Mesenteric fat pad (tissue), 1 donor: ENCODE data around the gene LENG8. TPM values are rescaled to one million over a fixed set of nuclear protein-coding genes. Genes with fewer than 3 reads are reported as not detected.
A peak's percentile ranks its signal among the peaks of the same experiment; 100 is the strongest.

Experiments used
- DNase-seq: peaks from one replicate; pipeline ENCODE4 v3.0.0-alpha.2; 2020; ENCODE audit warnings: low spot score
- long read RNA-seq: library from polyadenylated mRNA; unstranded; transcript quantifications from one replicate; pipeline ENCODE4 v2.0.0, GENCODE V29; 2020
- total RNA-seq: library from RNA; stranded (reverse); fragmentation: NEBNext Ultra II Directional; extraction: Animal tissue kit (Norgen Biotek cat#: 25700); gene quantifications from one replicate; pipeline ENCODE4 v1.2.1, GENCODE V29; 2021
- donor health status: DM: yes; HTN: yes; CAD: no.

Gene LENG8
- 141 TPM for total RNA-seq
- long read RNA-seq, partial matches to known transcripts: 0 of 59 reads
- long read RNA-seq, other reads (novel, unspliced or antisense): 59 of 59 reads

DNA sequence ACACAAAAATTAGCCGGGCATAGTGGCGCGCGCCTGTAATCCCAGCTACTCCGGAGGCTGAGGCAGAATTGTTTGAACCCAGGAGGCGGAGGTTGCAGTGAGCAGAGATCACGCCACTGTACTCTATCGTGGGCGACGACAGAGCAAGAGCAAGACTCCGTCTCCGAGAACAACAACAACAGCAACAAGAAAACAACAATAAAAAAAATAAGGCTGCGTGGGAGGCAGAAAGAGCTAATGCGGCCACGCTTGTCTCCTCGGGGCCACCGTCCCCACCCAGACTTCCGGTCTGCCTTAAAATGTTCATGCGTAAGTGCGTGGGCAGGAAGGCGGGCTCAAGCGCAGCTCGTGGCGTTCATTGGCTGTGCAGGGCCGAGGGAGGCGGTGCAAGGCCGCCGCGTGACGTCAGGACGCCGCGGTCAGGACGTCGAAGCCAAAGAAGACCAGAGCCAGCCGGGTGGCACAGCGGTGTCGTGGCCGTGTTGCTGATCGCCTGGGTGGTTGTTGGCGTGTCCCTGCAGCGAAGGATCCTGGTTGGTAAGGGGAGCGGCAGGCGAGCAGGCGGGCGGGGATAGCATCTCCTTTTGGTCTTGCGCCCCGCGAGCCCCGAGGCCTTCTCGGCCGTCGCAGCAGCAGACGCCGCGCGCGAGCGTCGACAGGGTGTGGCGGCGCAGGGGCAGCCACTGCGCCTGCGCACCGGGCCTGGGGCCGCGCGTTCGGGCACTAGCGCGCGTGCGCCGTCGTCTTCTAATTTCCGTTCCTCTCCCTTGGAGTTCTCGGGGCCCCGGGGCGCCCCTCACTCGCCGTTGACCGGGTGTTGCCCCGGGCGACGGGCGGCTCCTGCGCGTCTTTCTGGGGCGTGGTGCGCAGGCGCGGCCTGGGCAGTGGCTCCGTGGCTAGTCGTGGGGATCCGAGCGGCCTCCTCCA lies at the start of gene LENG8:
Gene LENG8, plus strand, starts transcription at position 426 of the 927 bp plus-strand sequence. CDS start 2,146 bp downstream, outside the sequence.
- peak; percentile 99 for DNase-seq

DNA sequence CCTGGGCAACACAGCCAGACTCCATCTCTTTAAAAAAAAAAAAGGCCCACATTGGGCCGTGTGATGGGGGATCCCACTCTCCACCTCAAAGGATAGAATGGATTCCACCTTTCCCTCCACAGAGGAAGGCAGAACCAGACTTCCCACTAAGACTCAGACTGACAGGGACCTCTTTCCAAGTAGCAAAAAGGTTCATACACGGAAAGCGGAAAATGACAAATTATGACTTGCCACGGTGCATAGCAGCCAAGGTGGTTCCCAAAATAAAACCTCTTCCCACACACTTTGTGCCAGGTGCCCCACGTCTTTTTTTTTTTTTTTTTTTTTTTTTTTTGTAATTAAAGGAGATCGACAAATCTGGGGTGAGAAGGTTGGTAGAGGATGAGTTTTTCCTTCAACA lies 48.1 kb upstream of the LENG8 start:
- DNase-seq: no peak

DNA sequence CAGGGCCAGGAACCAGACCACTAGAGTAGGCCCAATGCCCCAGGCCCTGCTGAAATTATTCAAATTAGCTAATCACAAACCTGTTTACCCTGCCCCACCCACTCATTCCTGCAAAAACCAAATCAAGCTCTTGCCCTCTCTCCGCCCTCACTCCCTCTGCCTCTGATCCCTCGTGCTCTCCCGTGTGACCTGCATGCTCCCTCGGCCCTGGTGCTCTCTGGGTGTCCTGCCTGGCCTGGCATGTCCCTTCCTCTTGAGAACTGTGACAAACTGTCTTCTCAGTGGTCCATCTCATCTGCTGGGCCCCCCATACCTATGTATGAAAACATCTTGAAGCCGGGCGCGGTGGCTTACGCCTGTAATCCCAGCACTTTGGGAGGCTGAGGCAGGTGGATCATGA lies 45.9 kb upstream of the LENG8 start:
- no peak for DNase-seq

DNA sequence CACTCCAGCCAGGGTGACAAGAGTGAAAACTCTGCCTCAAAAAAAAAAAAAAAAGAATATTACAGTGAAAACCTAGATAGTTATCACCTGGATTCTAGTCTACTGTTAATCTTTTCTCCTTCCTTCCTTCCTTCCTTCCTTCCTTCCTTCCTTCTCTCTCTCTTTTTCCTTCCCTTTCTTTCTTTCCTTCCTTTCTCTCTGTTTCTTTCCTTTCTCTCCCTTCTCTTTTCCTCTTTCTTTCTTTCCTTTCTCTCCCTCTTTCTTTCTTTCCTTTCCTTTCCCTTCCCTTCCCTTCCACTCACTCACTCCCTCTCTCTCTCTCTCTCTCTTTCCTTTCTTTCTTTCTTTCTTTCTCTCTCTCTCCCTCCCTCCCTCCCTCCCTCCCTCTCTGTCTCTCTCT lies 43.4 kb upstream of the LENG8 start:
- no peak for DNase-seq

DNA sequence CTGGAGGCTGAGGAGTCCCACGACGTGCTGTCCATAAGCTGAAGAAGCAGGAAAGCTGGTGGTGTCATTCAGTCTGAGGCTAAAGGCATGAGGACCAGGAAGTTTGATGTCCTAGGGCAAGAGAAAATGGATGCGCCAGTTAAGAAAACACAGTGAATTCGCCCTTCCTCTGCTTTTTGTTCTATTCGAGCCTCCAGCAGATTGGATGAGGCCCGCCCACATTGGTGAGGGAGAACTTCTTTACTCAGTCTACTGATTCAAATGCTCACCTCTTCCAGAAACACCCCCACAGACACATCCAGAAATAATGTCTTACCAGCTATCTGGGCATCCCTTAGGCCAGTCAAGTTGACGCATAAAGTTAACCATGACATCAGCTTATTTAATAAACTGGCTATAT lies 41.2 kb upstream of the LENG8 start:
- DNase-seq: no peak

DNA sequence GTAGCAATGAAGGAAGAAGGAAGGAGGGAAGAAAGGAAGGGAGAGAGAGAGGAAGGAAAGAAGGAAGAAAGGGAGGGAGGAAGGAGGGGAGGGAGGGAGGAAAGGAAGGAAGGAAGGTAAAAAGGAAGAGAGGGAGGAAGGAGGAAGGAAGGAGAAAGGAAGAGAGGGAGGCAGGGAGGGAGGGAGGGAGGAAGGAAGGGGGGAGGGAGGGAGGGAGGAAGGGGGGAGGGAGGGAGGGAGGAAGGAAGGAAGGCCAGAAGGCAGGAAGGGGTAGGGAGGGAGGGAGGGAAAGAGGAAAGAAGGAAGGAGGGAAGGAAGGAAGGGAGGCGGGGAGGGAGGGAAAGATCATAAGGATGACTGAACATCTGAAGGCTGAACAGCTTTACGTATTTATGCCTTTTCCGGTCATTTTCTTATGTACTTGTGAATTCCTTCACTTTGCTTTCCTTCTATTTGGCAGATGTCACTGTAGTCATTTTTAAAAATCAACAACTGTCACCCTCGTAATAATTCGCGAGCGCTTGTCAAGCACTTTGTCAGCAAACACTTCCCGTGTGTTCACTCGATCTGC lies 40.5 kb upstream of the LENG8 start:
- DNase-seq: no peak

DNA sequence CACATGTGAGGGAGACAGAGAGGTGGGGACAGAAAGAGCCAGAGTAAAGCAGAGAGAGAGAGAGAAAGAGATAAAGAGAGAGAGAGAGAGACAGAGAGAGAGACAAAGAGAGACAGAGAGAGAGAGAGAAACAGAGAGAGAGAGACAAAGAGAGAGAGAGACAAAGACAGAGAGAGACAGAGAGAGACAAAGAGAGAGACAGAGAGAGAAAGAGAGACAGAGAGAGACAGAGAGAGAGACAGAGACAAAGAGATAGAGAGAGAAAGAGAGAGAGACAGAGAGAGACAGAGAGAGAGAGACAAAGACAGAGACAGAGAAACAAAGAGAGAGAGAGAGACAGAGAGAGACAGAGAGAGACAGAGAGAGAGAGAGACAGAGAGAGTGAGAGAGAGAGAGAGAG lies 38.0 kb upstream of the LENG8 start:
- no peak for DNase-seq

DNA sequence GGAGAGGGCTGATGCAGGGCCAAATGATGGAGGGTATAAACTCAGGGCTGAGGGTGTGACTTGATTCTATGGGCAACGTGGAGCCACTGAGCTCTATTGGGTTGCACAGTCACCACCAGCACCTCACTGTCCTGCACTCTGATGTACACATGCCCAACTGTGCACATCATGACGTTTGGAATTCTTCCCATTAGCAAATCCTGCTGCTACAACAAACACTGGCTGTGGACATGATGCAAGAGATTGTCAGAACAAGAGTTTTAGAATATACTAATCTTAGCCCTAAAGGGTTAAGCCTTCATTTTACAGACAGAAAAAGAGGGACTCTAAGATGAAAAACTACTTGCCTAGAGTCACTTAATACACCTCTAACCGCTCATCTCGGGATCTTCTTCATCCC lies 36.1 kb upstream of the LENG8 start:
- no peak for DNase-seq

DNA sequence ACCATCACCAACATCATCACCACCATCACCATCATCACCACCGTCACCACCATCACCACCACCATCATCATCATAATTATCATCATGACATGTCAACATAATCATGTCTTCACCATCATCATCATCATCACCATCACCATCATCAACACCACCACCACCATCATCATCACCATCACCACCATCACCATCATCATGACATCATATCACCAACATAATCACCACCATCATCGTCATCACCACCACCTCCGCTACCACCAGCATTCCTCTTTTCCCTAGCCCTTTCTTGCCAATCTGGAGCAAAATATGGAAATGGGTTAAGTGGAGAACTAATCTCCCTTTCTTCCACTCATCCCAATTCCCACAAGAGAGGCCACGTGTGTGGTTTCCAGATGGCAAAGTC lies 34.8 kb upstream of the LENG8 start:
- no peak for DNase-seq

DNA sequence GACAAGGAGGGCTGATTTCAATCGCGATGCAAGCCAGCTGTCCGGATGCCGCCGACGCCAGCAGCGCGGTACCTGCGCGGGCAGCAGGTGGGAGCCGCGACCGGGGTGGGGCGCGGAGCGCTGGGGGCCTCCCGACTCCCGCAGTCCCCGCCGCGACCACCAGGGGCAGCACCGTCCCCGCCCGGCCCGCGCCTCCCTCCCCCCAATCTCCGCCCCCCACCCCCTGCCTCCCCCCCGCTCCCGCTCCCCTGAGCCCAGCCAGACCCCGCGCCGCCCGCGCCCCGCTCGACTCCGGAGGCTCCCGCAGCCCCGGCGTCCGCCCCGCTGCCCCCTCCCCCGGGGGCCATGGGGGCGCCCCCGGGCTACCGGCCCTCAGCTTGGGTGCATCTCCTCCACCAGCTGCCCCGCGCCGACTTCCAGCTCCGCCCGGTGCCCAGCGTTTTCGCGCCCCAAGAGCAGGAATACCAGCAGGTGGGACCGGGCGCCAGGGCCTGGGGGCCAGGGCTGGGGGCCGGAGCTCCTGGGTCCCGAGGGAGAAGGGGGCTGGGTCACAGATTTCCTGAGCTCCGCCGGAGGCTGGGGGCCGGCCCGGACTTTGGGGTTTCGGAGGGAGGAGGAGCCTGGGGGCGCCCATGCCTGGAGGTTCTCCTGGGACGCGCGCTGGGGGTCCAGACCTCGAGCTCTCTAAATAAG lies 33.6 kb upstream of the LENG8 start, which contains the start of gene TTYH1:
Gene TTYH1, plus strand, starts transcription at position 257 of the 693 bp plus-strand sequence. Its CDS starts 89 bp downstream, at position 346.
- DNase-seq: no peak

DNA sequence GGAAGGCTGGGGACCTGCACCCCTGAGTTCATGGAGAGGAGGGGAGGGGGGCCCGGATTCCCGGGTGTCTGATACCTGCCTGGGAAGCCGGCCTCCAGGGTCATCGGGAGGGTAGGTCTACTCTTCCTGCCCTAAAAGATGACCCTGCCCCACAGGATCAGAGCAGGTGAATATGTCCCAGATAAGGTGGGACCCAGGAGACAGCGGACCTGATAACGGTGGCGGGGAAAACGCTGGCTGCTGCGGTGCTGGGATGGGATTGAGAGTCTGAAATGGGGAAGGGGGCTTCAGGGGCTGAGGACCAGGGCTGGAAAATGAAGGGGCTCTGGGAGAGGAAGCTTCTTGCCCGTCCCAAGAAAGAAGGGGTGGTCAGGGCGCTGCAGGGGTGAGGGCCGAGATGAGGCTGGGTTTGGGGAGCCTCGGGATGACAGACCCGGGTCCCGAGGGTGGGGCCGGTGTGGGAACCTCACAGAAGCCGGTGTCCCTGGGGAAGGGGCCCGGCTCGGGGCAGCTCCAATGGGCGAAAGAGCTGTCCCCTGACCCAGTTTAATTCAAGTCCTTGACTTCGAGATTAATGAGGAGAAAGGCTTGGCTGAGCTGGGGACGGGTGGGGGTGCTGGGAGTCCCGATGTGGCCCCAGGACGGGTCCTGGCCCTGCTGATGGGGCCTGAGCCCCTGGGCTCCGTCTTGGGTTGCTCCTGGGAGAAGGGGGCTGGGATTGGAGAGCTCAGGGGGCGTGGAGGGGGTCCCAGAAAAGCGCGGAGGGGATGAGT lies 32.9 kb upstream of the LENG8 start:
- DNase-seq: no peak

DNA sequence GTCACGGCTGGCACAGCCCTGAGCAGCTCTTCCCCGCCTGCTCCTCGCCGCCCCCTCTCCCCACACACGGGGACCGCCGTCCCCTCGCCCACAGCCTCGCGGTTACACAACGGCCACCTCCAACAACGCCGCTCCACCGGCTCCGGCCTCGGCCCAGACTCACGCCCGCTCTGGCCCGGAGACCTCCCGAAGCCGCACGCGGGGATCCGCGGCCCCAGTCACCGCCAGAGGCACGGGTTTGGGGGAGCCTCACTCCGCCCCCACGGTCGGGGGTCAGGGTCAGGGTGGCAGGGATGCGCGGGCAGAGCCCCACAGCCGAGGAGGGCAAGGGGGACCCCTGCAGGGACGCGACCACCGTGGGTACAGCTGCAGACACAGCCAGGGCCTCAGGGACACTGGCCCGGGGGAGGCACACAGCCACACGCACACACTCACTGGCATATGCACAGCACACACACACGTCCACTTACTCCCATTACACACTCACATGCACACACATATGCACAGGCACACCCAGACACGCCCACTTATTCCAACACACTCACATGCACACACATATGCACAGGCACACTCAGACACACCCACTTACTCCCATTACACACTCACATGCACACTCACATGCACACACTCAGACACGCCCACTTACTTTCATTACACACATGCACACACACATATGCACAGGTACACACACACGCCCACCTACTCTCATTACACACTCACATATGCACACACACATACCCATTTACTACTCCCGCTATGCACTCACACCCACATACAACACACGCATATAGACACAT lies 32.1 kb upstream of the LENG8 start:
- no peak for DNase-seq

DNA sequence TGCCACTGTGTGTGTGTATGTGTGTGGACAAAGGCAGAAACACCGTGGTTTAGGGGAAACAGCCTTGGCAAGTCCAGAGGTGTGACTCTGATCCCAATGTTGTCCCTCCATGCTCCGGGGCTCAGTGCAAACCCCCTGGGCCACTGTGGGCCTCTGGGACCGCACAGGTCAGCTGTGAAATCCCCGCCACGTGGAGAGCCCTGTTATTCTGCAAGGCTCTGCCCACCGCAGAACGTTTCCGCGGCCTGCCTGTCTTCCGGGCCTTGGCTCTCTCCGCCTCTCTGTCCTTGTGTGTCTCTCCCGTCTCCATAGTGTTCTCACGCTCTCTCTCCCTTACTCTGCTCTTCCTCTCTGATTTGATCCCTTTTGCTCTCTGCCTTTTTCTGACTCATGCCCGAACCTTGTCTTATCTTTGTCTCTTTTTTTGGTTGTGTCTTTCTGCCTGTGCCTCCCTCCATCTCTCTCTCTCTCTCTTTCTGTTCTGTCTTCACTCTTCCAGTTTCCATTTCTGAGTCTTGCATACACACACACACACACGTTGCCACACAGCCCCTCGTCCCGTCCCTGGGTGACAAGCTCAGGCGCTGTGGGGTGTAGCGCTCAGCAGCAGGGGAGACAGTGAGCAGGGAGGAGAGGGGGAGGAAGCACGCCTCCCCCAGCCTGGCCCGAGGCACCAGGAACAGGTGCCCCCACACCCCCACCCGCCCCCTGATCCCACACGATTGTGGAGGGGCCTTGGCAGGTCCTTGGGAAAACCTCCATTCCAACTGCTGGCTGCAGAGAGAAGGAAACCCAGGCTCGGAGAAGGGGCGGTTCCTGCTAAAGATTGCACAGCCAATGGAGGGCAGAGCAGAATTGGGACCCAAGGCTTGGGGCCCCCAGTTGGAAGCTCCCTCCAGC lies 30.7 kb upstream of the LENG8 start:
- DNase-seq: no peak

DNA sequence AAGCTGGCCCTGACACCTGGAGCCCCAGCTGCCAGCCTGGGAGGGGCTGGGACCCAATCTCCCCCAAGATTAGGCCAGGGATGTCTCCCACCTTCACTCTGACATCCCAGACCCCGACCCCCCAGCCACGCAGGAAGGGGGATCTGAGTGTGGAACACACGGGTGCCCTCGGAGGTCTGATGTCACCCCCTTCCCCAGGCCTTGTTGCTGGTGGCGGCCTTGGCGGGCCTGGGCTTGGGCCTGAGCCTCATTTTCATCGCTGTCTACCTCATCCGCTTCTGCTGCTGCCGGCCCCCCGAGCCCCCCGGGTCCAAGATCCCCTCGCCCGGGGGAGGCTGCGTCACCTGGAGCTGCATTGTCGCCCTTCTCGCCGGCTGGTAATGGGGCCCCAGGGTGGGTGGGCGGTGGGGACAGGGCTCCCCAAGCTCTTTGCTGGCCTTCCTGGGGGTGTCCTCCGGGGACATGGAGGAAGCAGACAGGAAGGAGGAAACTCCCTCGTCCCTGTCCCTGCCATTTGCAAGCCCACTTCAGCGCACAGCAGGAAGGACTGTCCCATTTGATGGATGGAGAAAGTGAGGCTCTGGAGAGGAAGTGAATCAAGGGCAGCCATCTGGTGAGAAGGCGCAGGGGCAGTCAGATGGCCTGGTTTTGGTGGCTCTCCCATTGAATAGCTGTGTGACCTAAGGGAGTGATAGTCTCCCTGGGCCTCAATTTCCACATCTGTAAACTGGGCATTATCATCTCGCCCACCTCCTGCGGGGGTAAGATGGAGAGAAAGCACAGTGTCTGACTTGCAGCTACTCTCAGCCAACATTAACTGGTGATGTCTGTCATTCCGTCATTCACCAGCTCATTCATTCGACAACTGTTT lies 29.8 kb upstream of the LENG8 start:
- DNase-seq: no peak

DNA sequence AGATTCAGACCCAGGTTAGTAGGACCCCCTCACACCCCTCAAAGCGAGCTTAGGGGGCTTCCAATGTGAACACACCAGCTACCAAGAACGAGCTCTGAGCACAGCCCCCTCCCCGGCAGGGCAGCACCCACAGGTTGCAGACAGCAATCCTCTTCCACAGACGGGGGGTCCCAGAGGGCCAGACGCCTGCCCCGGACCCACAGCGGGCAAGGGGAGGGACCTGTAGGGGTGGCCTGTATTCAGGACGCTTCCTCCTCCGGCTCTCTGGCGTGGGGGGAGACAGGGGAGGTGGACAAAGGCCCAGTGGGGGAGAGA lies 29.0 kb upstream of the LENG8 start:
- DNase-seq: no peak

DNA sequence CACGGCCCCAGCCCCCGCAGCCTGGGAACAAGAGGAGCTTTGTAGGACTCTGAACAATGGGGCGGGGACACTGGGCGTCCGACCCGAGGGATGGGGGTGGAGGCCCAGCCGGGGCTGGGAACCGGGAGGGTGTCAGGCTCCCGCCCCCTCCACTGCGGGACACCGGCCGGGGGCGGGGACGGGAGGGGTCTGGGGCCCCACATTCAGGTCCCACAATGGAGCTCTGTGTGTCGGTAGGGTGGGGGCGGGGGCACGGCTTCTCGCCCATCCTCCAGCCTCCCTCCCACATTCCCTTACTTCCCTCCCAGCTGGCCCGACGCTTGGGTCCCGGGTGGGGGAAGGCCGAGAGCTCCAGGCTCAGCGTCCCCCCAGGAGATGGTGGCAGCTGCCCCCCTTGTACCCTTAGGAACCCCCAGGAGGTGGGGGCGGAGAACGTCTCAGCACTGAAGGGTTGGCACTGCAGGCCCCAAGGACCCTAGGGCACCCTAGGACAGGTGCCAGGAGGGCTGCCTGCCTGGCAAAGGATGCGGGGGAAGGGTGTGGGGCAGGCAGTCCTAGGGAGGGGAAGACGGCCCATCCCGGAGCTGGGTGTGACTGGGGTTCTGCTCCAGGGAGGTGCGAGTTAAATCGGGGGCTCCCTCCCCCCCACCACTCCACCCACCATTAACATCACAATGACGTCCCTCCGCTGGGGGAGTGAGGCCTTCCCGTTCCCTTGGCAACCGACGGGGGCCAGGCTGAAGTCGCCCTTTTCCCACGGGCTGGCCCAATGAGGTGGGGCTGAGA lies 28.4 kb upstream of the LENG8 start:
- DNase-seq: no peak

DNA sequence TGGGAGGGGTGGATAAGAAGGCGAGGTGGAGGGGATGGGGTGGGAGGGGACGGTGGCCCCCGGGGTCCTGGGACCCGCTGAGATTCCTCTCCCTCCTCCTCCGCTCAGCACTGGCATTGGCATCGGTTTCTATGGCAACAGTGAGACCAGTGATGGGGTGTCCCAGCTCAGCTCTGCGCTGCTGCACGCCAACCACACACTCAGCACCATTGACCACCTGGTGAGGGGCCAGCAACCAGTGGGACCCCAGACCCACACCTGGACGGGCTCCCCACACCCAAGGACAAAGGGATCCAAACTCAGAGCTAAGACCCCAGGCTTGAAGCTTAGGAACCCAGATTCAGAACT lies 27.9 kb upstream of the LENG8 start:
- DNase-seq: no peak

DNA sequence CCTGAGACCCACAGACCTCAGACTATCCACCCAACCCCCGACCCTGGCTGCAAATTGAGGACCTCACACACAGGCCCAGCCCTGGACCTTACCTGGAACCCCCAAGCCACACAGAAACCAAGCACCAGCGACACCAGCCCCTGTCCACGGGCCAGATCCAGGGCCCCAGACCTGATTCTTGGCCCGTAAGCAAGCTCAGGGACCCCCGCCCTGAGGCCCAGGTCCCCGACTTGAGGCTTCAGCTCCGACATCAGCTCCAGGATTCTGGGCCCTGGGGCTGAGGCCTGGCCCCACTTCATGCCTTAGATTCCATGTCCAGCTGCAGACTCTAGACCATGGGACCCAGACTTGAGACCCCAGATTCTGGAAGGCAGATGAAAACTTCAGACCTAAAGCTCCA lies 27.5 kb upstream of the LENG8 start:
- no peak for DNase-seq
